ENCODE results near the gene SMARCD3. TPM values are rescaled to one million over a fixed set of nuclear protein-coding genes. Genes with fewer than 3 reads are reported as not detected.

Gene SMARCD3
- total and polyA plus RNA-seq, 2 of the 4 experiments (the other 2 are of a cell fraction), result 37.5 to 48.5 TPM

- TF ChIP-seq FOS (IDR thresholded peaks at IDR 0.05; ENCODE audit: low read depth, low read length) (no peak), NFE2L2 (IDR thresholded peaks at IDR 0.05; ENCODE audit: low read depth, low read length) (no peak), MXI1 (IDR thresholded peaks at IDR 0.05; ENCODE audit: borderline replicate concordance, low read depth, low read length) (no peak), RFX5 (IDR thresholded peaks at IDR 0.05; ENCODE audit: low read depth, low read length) (no peak), POLR2A (IDR thresholded peaks at IDR 0.05; ENCODE audit: low read depth, low read length) (no peak), USF2 (IDR thresholded peaks at IDR 0.05; ENCODE audit: low read depth, low read length) (no peak)
- H3K4ac ChIP-seq (ENCODE audit: low read depth, low read length), result no peak overlapping the region
- H2BK5ac ChIP-seq (ENCODE audit: low read depth, low read length, poor library complexity, severe bottlenecking), result no peak overlapping the region
- no peak for ATAC-seq (ENCODE audit: low read depth)
- no peak overlapping the region for H3K14ac ChIP-seq (replicated peaks; ENCODE audit: low read depth, low read length)
- no peak overlapping the region for H2AK5ac ChIP-seq (ENCODE audit: low read depth, low read length)
- no peak overlapping the region for H3K4me3 ChIP-seq (ENCODE audit: insufficient read depth, low read depth, low read length)
- H3K4me1 ChIP-seq (ENCODE audit: control insufficient read depth, insufficient read depth, low read length), result no peaks in the 10 kb centered on the region
- no peak overlapping the region for H4K8ac ChIP-seq (ENCODE audit: low read depth in 2 of 2, low read length in 2 of 2)
- no peak overlapping the region for H2BK20ac ChIP-seq (ENCODE audit: low read depth, low read length)
- H3K9me3 ChIP-seq (ENCODE audit: control insufficient read depth, insufficient read depth, low read length), result no peaks in the 10 kb centered on the region
- no peak overlapping the region for H2AFZ ChIP-seq (replicated peaks; ENCODE audit: low read length, poor library complexity)
- peaks cover 82% of the 10 kb centered on the region for H3K27me3 ChIP-seq (ENCODE audit: control insufficient read depth, insufficient read depth, low read length)
- dilution Hi-C loops (cut with HindIII; ENCODE audit: low sequenced_read_pairs, unreplicated experiment), result no loop called here
- no peak overlapping the region for H3K23ac ChIP-seq (ENCODE audit: low read depth, low read length)
- no peak overlapping the region for H4K5ac ChIP-seq (ENCODE audit: low read depth, low read length)
- no peak overlapping the region for H2BK120ac ChIP-seq (ENCODE audit: low read depth, low read length)
- in situ Hi-C loops (cut with MboI; ENCODE audit: low sequenced_read_pairs), result no loop called here
- intact Hi-C loops (cut with micrococcal nuclease), result no loop called here
- DNase-seq, result no peak
- H3K79me1 ChIP-seq (ENCODE audit: low read depth in 1 of 2, low read length in 2 of 2), result no peaks in the 10 kb centered on the region
- H3K36me3 ChIP-seq (ENCODE audit: control insufficient read depth, insufficient read depth, low read length), result no peaks in the 10 kb centered on the region
- H4K20me1 ChIP-seq (ENCODE audit: insufficient read depth, low read length), result no peaks in the 10 kb centered on the region
- 50% methylated on average over 24 of the region's 48 CpGs; no CpG with 5 or more reads in 1 of the 2 experiments for WGBS, 2 experiments (ENCODE audit: extremely low coverage in 2 of 2, insufficient read length in 1 of 2)
- H3K27ac ChIP-seq (ENCODE audit: insufficient read depth, low read length), result no peak overlapping the region
- no peak overlapping the region for H4K91ac ChIP-seq (ENCODE audit: insufficient read depth, low read depth, low read length)
- H2AK9ac ChIP-seq (replicated peaks; ENCODE audit: low read depth, low read length, poor library complexity), result no peak overlapping the region
- H2BK15ac ChIP-seq (ENCODE audit: low read depth, low read length), result no peak overlapping the region
- no peak overlapping the region for H3K4me2 ChIP-seq (ENCODE audit: low read depth, low read length)
- no peaks in the 10 kb centered on the region for H3K9me1 ChIP-seq (ENCODE audit: insufficient read depth, low read length)
- CTCF ChIA-PET, result interaction anchor here (0.5 kb wide), 1 partner anchor 58 kb away, joined by 4 read pairs; no protein-coding TSS in a partner anchor
- no peak overlapping the region for H3K18ac ChIP-seq (ENCODE audit: low read depth, low read length)
- no peak overlapping the region for H3K56ac ChIP-seq (ENCODE audit: extremely low read depth, insufficient read depth, low read length)
- BruUV-seq (replicated peaks), result no TSS peak
- no peak overlapping the region for H3K9ac ChIP-seq (ENCODE audit: low read depth, low read length)
- POLR2A ChIA-PET (ENCODE audit: unreplicated experiment), result no interaction called here
Observed at GRCh38 chr7:151204383-151205032, 44.0 kb downstream of the SMARCD3 start.
